MM.1S (cell line): ENCODE measurements around the gene TMEM214.
A peak's percentile ranks its signal among the peaks of the same experiment; 100 is the strongest.

ENCODE experiments used
- DNase-seq: peaks from one replicate; pipeline ENCODE4 v3.0.0-alpha.2; 2015
- H2AFZ ChIP-seq: fragments of 300-600 bp; sonication (generic); 2 replicates; pipeline ENCODE4 v1.6.0; 2016; ENCODE audit warnings: antibody characterized with exemption, low read length
- H3F3A ChIP-seq: fragments of 300-600 bp; sonication (generic); 2 replicates; pipeline ENCODE4 v1.6.1; 2016; ENCODE audit warnings: mild to moderate bottlenecking, antibody characterized with exemption, low read length, moderate library complexity, mixed read lengths; ENCODE audit not compliant: insufficient read depth
- H3K27ac ChIP-seq: fragments of 300-600 bp; sonication (generic); 2 replicates; pipeline ENCODE4 v1.5.1; 2016; ENCODE audit warnings: mild to moderate bottlenecking, low read length
- H3K27me3 ChIP-seq: fragments of 300-600 bp; sonication (generic); replicated peaks from 2 replicates; pipeline ENCODE4 v1.6.0; 2016; ENCODE audit warnings: low read length; ENCODE audit not compliant: insufficient read depth
- H3K36me3 ChIP-seq: fragments of 300-600 bp; sonication (generic); replicated peaks from 2 replicates; pipeline ENCODE4 v1.6.1; 2016; ENCODE audit warnings: mild to moderate bottlenecking, low read length, mixed read lengths; ENCODE audit not compliant: insufficient read depth
- H3K4me1 ChIP-seq: fragments of 300-600 bp; sonication (generic); 2 replicates; pipeline ENCODE4 v1.6.1; 2016; ENCODE audit warnings: low read length, mixed read lengths
- H3K4me2 ChIP-seq: fragments of 300-600 bp; sonication (generic); 2 replicates; pipeline ENCODE4 v1.6.0; 2016; ENCODE audit warnings: low read depth, low read length
- H3K4me3 ChIP-seq: fragments of 300-600 bp; sonication (generic); 2 replicates; pipeline ENCODE4 v1.5.1; 2016; ENCODE audit warnings: low read length, mixed read lengths
- H3K79me2 ChIP-seq: fragments of 300-600 bp; sonication (generic); 2 replicates; pipeline ENCODE4 v1.6.1; 2016; ENCODE audit warnings: mixed run types, low read length, mixed read lengths
- H3K9ac ChIP-seq: fragments of 300-600 bp; sonication (generic); 2 replicates; pipeline ENCODE4 v1.6.1; 2016; ENCODE audit warnings: low read length, mixed read lengths
- H3K9me2 ChIP-seq: fragments of 300-600 bp; sonication (generic); replicated peaks from 2 replicates; pipeline ENCODE4 v1.6.1; 2016; ENCODE audit warnings: mild to moderate bottlenecking, low read length, mixed read lengths; ENCODE audit not compliant: insufficient read depth
- H3K9me3 ChIP-seq: fragments of 300-600 bp; sonication (generic); replicated peaks from 2 replicates; pipeline ENCODE4 v1.6.1; 2016; ENCODE audit warnings: mild to moderate bottlenecking, low read length, mixed read lengths; ENCODE audit not compliant: insufficient read depth
- H4K20me1 ChIP-seq: fragments of 300-600 bp; sonication (generic); 2 replicates; pipeline ENCODE4 v1.6.1; 2016; ENCODE audit warnings: mild to moderate bottlenecking, low read length, moderate library complexity, mixed read lengths; ENCODE audit not compliant: insufficient read depth
- EZH2 ChIP-seq: fragments of 300-600 bp; sonication (generic); optimal IDR thresholded peaks from 2 replicates; pipeline ENCODE3; 2017; ENCODE audit warnings: low read depth, mild to moderate bottlenecking, antibody characterized with exemption, low read length, mixed read lengths
- EZH2phosphoT487 ChIP-seq: fragments of 300-600 bp; sonication (generic); IDR thresholded peaks from 2 replicates; pipeline ENCODE4 v1.6.1; 2018; ENCODE audit warnings: antibody characterized with exemption, low read length
- TF ChIP-seq, protein P1 (sequence below): fragments of 300-600 bp; sonication (generic); IDR thresholded peaks from 2 replicates; pipeline ENCODE4 v1.5.1; 2016; ENCODE audit warnings: antibody characterized with exemption, low read length, mixed read lengths

Gene TMEM214

DNA sequence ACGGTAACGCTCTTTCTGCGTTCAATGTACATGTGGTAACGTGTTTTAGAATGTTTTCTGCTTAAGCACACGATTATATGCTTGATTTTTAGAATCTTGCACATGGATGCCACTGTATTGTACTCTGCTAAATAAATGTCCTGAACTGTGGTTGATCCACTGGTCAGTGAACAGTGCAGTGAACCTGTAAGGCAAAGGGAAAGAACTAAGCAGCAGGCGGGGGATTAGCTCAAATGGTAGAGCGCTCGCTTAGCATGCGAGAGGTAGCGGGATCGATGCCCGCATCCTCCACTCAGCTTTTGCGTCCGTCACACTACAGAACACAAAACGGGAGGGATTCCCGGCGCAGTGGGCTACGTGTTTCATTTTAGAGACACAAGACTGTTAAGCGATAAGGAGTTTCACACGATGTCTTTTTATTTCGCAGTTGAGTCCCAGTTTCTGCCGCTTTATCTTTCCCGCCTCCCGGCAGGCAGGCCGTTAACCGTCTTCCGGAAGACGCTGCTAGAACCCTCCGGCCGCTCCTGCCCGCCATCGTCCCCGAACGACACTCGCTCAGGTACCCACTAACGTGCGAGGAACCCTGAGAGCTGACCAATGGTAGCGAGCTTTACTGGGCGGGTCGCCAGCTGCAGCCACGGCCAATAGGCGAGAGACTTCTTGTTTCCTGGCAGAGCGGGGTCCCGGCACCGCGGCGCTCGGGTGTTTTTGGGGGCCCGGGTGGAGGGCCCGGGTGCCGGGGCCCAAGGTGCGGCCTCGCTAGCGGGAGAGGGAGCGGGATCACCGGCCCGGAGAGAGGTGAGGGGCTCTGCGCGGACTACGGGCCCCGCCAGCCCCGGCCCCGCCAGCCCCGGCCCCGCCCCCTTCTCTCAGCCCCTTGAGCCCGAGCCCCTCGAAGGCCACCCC, 18.5 kb downstream of the TMEM214 start, which contains the start of gene AGBL5:
AGBL5 (plus strand) TSS at position 673 of the 906 bp plus-strand sequence. CDS start 1,291 bp downstream, outside the sequence.
- DNase-seq, result peak; percentile 96
- peak within 1 kb of the TSS; percentile 94 for H3K4me3 ChIP-seq
- H3K9me3 ChIP-seq, result no peaks in the 10 kb centered on the region
- no peaks in the 10 kb centered on the region for H3K79me2 ChIP-seq
- peak within 1 kb of the TSS; percentile 88 for H3K4me2 ChIP-seq
- peaks cover 27% of the 10 kb centered on the region for H3F3A ChIP-seq
- H3K9ac ChIP-seq, result peak within 1 kb of the TSS; percentile 69
- TF ChIP-seq EZH2 (no peak), EZH2phosphoT487 (no peak)
- TF ChIP-seq, protein P1, sequence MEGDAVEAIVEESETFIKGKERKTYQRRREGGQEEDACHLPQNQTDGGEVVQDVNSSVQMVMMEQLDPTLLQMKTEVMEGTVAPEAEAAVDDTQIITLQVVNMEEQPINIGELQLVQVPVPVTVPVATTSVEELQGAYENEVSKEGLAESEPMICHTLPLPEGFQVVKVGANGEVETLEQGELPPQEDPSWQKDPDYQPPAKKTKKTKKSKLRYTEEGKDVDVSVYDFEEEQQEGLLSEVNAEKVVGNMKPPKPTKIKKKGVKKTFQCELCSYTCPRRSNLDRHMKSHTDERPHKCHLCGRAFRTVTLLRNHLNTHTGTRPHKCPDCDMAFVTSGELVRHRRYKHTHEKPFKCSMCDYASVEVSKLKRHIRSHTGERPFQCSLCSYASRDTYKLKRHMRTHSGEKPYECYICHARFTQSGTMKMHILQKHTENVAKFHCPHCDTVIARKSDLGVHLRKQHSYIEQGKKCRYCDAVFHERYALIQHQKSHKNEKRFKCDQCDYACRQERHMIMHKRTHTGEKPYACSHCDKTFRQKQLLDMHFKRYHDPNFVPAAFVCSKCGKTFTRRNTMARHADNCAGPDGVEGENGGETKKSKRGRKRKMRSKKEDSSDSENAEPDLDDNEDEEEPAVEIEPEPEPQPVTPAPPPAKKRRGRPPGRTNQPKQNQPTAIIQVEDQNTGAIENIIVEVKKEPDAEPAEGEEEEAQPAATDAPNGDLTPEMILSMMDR, result no peak
- no peaks in the 10 kb centered on the region for H3K27me3 ChIP-seq
- H3K36me3 ChIP-seq, result no peaks in the 10 kb centered on the region
- H2AFZ ChIP-seq, result peak within 1 kb of the TSS; percentile 86
- H4K20me1 ChIP-seq, result no peaks in the 10 kb centered on the region
- peak within 1 kb of the TSS; percentile 80 for H3K27ac ChIP-seq
- H3K4me1 ChIP-seq, result peaks cover 12% of the 10 kb centered on the region; the same call in 1 of the 2 replicates
- H3K9me2 ChIP-seq, result no peaks in the 10 kb centered on the region

DNA sequence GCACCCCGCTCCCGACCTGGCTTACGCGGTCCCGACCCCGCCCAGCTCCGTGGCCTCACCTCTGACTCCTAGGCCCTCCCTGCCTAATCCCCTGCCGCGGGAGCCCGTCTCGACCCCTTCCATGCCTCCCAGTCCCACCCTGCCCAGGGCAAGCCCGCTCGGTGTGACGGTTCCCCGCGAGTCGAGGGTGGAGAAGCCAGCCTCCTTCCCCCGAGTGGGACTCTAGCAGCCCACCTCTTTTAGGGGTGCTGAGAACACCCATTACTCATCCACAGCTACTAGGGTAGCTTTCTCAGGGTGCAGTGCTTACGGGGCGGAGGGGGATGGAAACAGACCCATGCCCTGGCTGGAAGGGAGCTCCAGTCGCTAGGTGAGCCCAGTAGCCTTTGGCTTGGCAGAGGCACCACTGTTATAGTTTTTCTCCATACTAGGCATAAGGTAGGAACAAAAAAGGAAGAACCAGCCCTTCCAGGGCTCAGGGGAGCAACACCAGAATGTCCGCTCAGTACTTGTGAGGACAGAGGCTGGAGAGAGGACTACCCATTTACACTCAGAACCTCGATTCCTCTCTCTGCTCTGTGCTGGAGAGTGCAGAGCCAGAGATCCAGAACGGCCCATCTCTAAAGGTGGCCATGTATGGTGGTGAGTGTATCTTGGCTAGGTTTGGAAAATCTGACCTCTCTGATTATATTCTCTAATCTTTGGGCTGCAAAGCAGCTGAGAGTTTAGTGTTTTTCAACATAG, 19.3 kb downstream of the TMEM214 start:
- Histone ChIP-seq H3K4me3 (peak overlapping the region; percentile 94), H3K4me1 (peaks cover 12% of the 10 kb centered on the region; the same call in 1 of the 2 replicates), H3K36me3 (no peaks in the 10 kb centered on the region), H2AFZ (peak overlapping the region; percentile 78), H3K79me2 (no peaks in the 10 kb centered on the region), H3K27ac (no peak overlapping the region; the same call in 1 of the 2 replicates), H3K9me3 (no peaks in the 10 kb centered on the region), H4K20me1 (no peaks in the 10 kb centered on the region), H3K9me2 (no peaks in the 10 kb centered on the region), H3K27me3 (no peaks in the 10 kb centered on the region), H3F3A (peaks cover 27% of the 10 kb centered on the region), H3K9ac (peak overlapping the region; percentile 69), H3K4me2 (peak overlapping the region; percentile 88)
- no peak for DNase-seq
- no peak for TF ChIP-seq EZH2
- no peak for TF ChIP-seq EZH2phosphoT487
- TF ChIP-seq, protein P1, result no peak

DNA sequence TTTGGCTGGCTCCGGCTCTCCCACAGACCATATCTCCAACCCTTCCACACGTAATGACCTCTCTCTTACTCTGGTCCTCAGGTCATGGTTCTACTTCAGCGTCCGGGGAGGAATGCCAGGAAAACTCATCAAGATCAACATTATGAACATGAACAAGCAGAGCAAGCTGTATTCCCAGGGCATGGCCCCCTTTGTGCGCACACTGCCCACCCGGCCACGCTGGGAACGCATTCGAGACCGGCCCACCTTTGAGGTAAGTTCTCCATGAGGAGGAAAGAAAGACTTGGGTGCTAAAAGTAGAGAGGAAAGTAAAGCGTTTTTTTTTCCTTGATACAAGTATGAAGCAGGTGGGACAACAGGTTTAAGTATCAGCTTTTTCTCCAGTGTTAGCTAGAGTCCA, 20.6 kb downstream of the TMEM214 start:
- H3K9me3 ChIP-seq, result no peaks in the 10 kb centered on the region
- no peaks in the 10 kb centered on the region for H3K27me3 ChIP-seq
- no peaks in the 10 kb centered on the region for H3K79me2 ChIP-seq
- peaks cover 21% of the 10 kb centered on the region for H3F3A ChIP-seq
- H3K4me1 ChIP-seq, result peaks cover 12% of the 10 kb centered on the region; the same call in 1 of the 2 replicates
- H3K4me2 ChIP-seq, result no peak overlapping the region
- no peak for DNase-seq
- TF ChIP-seq EZH2, result no peak
- no peaks in the 10 kb centered on the region for H3K36me3 ChIP-seq
- no peak overlapping the region for H3K27ac ChIP-seq
- H3K9ac ChIP-seq, result no peak overlapping the region
- no peak overlapping the region for H2AFZ ChIP-seq
- H3K9me2 ChIP-seq, result no peaks in the 10 kb centered on the region
- H4K20me1 ChIP-seq, result no peaks in the 10 kb centered on the region
- H3K4me3 ChIP-seq, result no peak overlapping the region
